Endothelial cell (in vitro differentiated cells): ENCODE measurements around the gene PGLYRP2. TPM values are rescaled to one million over a fixed set of nuclear protein-coding genes. Genes with fewer than 3 reads are reported as not detected.
"Not testable (repeated sequence)": the region's sequence is repeated elsewhere in the genome, so short reads cannot be mapped to it uniquely, and the experiment has no call there.

ENCODE experiments used
- DNase-seq: peaks from one replicate; pipeline ENCODE4 v3.0.0; 2021; ENCODE audit warnings: low spot score
- H3K27ac Mint-ChIP-seq: one replicate; pipeline ENCODE4 v1.8.0; 2021; ENCODE audit warnings: mixed read lengths, inconsistent platforms; ENCODE audit not compliant: unreplicated experiment
- H3K27me3 Mint-ChIP-seq: one replicate; pipeline ENCODE4 v1.8.0; 2021; ENCODE audit warnings: mild to moderate bottlenecking, moderate library complexity, mixed read lengths, inconsistent platforms; ENCODE audit not compliant: unreplicated experiment
- H3K36me3 Mint-ChIP-seq: one replicate; pipeline ENCODE4 v1.8.0; 2021; ENCODE audit warnings: mild to moderate bottlenecking, low read depth, mixed read lengths, inconsistent platforms; ENCODE audit not compliant: unreplicated experiment
- H3K4me1 Mint-ChIP-seq: one replicate; pipeline ENCODE4 v1.8.0; 2021; ENCODE audit warnings: mild to moderate bottlenecking, mixed read lengths, inconsistent platforms; ENCODE audit not compliant: unreplicated experiment
- H3K4me3 Mint-ChIP-seq: one replicate; pipeline ENCODE4 v1.8.0; 2021; ENCODE audit warnings: mild to moderate bottlenecking, mixed read lengths, inconsistent platforms; ENCODE audit not compliant: unreplicated experiment
- H3K9me3 Mint-ChIP-seq: one replicate; pipeline ENCODE4 v1.8.0; 2021; ENCODE audit warnings: mixed read lengths, inconsistent platforms; ENCODE audit not compliant: unreplicated experiment
- total RNA-seq: library from RNA; stranded (reverse); fragmentation: NEBNext Ultra II Directional; extraction: Animal tissue kit (Norgen Biotek cat#: 25700); gene quantifications from one replicate; pipeline ENCODE4 v1.2.1, GENCODE V29; 2021; ENCODE audit not compliant: unreplicated experiment
- TF ChIP-seq, protein P1 (sequence below): fragments of 200-600 bp; sonication (generic); IDR thresholded peaks from one replicate; pipeline ENCODE4 v1.5.0; 2021; ENCODE audit warnings: antibody characterized with exemption; ENCODE audit not compliant: unreplicated experiment

Gene PGLYRP2
- total RNA-seq, 1 donor from 2014 or later = not detected

DNA sequence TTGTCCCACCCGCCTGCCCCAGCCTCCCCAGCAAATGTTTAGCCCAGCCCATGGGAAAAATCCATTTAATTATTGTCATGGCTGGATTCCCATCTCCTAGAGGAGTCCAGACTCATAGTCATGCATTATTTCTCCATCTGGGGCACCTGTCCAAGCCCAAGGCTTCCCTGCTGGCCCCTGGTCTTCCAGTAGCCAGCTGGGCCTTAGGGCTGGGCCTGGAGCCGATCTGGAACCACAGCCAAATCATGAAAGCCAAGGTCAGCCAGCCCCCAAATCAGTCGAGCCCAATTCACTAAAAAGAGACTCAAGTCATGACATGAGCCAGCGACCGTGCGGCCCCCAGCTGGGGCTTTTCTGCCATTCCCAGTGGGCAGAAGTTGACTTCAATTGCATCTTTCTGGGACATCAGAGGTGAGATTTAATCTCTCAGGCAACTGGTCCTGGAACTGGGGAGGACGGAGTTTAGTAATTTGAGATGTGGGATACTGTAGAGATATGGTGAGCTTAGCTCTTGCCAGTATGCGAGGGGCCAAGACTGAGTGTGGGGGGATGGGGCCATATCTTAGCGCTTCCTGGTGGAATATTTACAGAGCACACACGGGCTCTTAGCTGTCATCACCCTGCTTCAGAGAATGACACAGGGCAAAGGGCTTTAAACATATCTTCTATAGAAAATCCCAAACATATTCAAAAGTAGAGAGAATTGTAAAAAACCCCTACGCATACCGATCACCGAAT lies 9.4 kb upstream of the PGLYRP2 start:
- Mint-ChIP-seq H3K4me3 (no peak overlapping the region), H3K27ac (no peak overlapping the region), H3K36me3 (peaks cover 3% of the 10 kb centered on the region), H3K27me3 (peaks cover 7% of the 10 kb centered on the region), H3K9me3 (peaks cover 17% of the 10 kb centered on the region), H3K4me1 (no peaks in the 10 kb centered on the region)
- TF ChIP-seq, protein P1, sequence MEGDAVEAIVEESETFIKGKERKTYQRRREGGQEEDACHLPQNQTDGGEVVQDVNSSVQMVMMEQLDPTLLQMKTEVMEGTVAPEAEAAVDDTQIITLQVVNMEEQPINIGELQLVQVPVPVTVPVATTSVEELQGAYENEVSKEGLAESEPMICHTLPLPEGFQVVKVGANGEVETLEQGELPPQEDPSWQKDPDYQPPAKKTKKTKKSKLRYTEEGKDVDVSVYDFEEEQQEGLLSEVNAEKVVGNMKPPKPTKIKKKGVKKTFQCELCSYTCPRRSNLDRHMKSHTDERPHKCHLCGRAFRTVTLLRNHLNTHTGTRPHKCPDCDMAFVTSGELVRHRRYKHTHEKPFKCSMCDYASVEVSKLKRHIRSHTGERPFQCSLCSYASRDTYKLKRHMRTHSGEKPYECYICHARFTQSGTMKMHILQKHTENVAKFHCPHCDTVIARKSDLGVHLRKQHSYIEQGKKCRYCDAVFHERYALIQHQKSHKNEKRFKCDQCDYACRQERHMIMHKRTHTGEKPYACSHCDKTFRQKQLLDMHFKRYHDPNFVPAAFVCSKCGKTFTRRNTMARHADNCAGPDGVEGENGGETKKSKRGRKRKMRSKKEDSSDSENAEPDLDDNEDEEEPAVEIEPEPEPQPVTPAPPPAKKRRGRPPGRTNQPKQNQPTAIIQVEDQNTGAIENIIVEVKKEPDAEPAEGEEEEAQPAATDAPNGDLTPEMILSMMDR = no peak
- DNase-seq = no peak

DNA sequence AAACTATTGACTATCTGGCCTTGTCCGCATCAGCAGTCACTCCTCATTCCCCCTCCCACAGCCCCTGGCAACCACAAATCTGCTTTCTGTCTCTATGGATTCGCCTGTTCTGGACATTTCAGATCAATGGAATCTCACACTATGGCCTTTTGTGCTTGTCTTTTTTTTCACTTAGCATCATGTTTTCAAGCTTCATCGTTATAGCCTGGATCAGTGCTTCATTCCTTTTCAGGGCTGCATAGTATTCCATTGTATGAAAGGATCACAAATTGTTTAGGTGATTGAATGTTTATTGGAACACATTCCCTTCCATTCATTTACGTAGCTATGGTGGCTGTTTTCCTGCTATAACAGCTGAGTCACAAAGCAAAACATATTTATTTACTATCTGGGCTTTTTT lies 7.7 kb upstream of the PGLYRP2 start:
- H3K27me3 Mint-ChIP-seq = peaks cover 8% of the 10 kb centered on the region
- no peak for DNase-seq
- peaks cover 7% of the 10 kb centered on the region for H3K36me3 Mint-ChIP-seq
- no peak overlapping the region for H3K4me3 Mint-ChIP-seq
- H3K4me1 Mint-ChIP-seq = no peaks in the 10 kb centered on the region
- H3K9me3 Mint-ChIP-seq = peaks cover 20% of the 10 kb centered on the region
- TF ChIP-seq, protein P1 = no peak
- H3K27ac Mint-ChIP-seq = no peak overlapping the region

DNA sequence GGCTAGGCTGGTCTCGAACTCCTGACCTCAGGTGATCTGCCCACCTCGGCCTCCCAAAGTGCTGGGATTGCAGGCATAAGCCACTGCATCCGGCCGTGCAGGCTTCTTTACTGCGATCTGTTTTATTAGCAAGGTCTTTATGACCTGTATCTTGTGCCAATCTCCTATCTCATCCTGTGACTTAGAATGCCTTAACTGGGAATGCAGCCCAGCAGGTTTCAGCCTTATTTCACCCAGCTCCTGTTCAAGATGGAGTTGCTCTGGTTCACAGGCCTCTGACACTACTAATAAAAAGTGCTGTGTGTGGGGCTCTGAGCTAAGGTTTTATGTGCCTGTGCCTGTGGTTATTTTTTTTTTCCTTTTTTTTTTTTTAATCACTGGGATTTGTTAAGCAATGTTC lies 6.5 kb upstream of the PGLYRP2 start:
- H3K36me3 Mint-ChIP-seq, DNase-seq, H3K4me3 Mint-ChIP-seq, H3K27ac Mint-ChIP-seq, H3K4me1 Mint-ChIP-seq, H3K27me3 Mint-ChIP-seq: not testable (repeated sequence)
- peaks cover 22% of the 10 kb centered on the region for H3K9me3 Mint-ChIP-seq

DNA sequence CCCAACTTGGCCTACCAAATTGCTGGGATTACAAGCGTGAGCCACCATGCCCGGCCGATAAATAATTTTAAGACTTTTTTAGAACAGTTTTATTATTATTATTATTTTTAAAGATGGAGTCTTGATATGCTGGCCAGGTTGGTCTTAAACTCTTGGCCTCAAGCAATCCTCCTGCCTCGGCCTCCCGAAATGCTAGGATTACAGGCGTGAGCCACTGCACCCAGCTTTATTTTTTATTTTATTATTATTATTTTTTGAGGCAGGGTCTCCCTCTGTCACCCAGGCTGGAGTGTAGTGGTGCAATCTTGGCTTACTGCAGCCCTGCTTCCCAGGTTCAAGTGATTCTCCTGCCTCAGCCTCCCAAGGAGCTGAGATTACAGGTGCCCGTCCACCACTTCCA lies 1.7 kb upstream of the PGLYRP2 start:
- not testable (repeated sequence) for H3K4me1 Mint-ChIP-seq, DNase-seq, H3K27me3 Mint-ChIP-seq, H3K4me3 Mint-ChIP-seq, H3K27ac Mint-ChIP-seq
- Mint-ChIP-seq H3K36me3 (peaks cover 12% of the 10 kb centered on the region), H3K9me3 (peaks cover 25% of the 10 kb centered on the region)

DNA sequence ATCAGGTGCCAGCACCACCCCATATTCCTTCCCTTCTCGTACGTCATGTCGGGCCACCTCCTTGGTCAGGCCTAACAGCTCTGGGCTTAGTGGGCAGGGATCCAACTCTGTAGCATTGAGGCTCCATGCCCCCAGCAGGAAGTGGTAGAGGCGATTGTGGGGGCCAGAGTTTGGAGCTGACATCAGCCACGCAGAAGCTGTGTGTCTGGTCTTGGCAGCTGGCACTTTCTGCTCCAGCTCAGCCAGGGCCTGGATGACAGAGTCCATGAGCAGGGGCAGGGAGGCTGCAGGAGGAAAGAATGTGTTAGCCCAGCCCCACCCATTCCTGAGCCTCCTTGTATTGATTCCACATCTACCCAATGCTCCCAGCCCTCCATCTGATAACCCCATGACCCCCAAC lies 3.0 kb downstream of the PGLYRP2 start:
- no peak for DNase-seq
- H3K4me3 Mint-ChIP-seq = no peak overlapping the region
- TF ChIP-seq, protein P1 = no peak
- peaks cover 15% of the 10 kb centered on the region for H3K9me3 Mint-ChIP-seq
- no peaks in the 10 kb centered on the region for H3K4me1 Mint-ChIP-seq
- H3K27ac Mint-ChIP-seq = no peak overlapping the region
- peaks cover 12% of the 10 kb centered on the region for H3K36me3 Mint-ChIP-seq
- H3K27me3 Mint-ChIP-seq = peaks cover 2% of the 10 kb centered on the region

DNA sequence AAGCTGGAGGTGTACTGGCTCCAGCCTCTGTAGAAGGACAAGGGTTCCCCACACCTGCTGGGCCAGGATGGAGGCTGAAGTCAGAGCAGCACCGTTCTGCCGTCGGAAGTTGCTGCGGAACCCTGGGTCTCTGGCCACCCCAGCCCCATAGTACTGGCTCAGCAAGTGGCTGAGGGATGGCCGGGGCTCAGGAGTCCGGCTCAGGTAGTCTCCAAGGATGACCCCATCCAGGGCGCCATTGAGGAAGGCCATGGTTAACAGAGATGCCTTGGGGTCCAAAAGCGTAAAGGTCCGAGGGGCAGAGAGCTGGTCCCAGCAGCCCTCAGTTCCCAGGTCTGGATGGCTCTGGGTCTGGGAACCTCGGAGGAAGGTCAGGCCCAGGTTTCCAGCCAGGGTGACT lies 3.7 kb downstream of the PGLYRP2 start:
- Mint-ChIP-seq H3K9me3 (peaks cover 15% of the 10 kb centered on the region), H3K4me1 (no peaks in the 10 kb centered on the region), H3K27me3 (peaks cover 2% of the 10 kb centered on the region), H3K36me3 (peaks cover 12% of the 10 kb centered on the region), H3K4me3 (no peak overlapping the region), H3K27ac (no peak overlapping the region)
- TF ChIP-seq, protein P1 = no peak
- DNase-seq = no peak
